Upper lobe of left lung (tissue), 4 donors: ENCODE results near the gene BDKRB1.

Experiments
- POLR2AphosphoS5 ChIP-seq, 2 donors: sonication (generic); formaldehyde crosslinking; IDR thresholded peaks; one replicate each; pipeline ENCODE4 v1.5.1; 2017; ENCODE audit warnings: antibody characterized with exemption in 2 of 2
- TF ChIP-seq, protein P1 (sequence below), 6 experiments: fragments of 450-650 bp in 4 of 6; fragments of 200-600 bp in 2 of 6; sonication (generic) in 2 of 6; IDR thresholded peaks; one replicate each; pipeline ENCODE4 v1.5.1; 2016 to 2019; ENCODE audit warnings: antibody characterized with exemption in 6 of 6

GRCh38 chr14:96264853-96265252, 8.8 kb downstream of the BDKRB1 start:
- TF ChIP-seq POLR2AphosphoS5 (IDR thresholded peaks at IDR 0.05) = no peak
- TF ChIP-seq, protein P1, sequence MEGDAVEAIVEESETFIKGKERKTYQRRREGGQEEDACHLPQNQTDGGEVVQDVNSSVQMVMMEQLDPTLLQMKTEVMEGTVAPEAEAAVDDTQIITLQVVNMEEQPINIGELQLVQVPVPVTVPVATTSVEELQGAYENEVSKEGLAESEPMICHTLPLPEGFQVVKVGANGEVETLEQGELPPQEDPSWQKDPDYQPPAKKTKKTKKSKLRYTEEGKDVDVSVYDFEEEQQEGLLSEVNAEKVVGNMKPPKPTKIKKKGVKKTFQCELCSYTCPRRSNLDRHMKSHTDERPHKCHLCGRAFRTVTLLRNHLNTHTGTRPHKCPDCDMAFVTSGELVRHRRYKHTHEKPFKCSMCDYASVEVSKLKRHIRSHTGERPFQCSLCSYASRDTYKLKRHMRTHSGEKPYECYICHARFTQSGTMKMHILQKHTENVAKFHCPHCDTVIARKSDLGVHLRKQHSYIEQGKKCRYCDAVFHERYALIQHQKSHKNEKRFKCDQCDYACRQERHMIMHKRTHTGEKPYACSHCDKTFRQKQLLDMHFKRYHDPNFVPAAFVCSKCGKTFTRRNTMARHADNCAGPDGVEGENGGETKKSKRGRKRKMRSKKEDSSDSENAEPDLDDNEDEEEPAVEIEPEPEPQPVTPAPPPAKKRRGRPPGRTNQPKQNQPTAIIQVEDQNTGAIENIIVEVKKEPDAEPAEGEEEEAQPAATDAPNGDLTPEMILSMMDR (IDR thresholded peaks at IDR 0.05) = peak in 2 of 6 experiments; percentile 19 to 21
